GM19351 (cell line): ENCODE data around the gene RPTOR.
"Not testable (repeated sequence)": the region's sequence is repeated elsewhere in the genome, so short reads cannot be mapped to it uniquely, and the experiment has no call there.

Experiments used
- ATAC-seq: cut with Tn5 transposase; IDR thresholded peaks from one replicate; pipeline ENCODE4 v1.9.1; 2021; ENCODE audit warnings: mild to moderate bottlenecking, moderate library complexity; ENCODE audit not compliant: unreplicated experiment

Gene RPTOR

GRCh38 chr17:80804466-80804865, 259.8 kb downstream of the RPTOR start:
- ATAC-seq: no peak

GRCh38 chr17:80805032-80805751, 260.6 kb downstream of the RPTOR start:
- no peak for ATAC-seq

- no peak for ATAC-seq
Measured at GRCh38 chr17:80807014-80807413, 262.4 kb downstream of the RPTOR start.

GRCh38 chr17:80807882-80808281, 263.2 kb downstream of the RPTOR start:
- no peak for ATAC-seq

GRCh38 chr17:80811181-80812105, 266.8 kb downstream of the RPTOR start:
- ATAC-seq: no peak

GRCh38 chr17:80812362-80813088, 267.9 kb downstream of the RPTOR start:
- ATAC-seq: no peak

- ATAC-seq: no peak
Measured at GRCh38 chr17:80813318-80813717, 268.7 kb downstream of the RPTOR start.

GRCh38 chr17:80814491-80814890, 269.9 kb downstream of the RPTOR start:
- no peak for ATAC-seq

- ATAC-seq: no peak
Measured at GRCh38 chr17:80815151-80815681, 270.6 kb downstream of the RPTOR start.

- ATAC-seq: not testable (repeated sequence)
Measured at GRCh38 chr17:80815718-80816117, 271.1 kb downstream of the RPTOR start.

- ATAC-seq: no peak
Measured at GRCh38 chr17:80816241-80817103, 271.8 kb downstream of the RPTOR start.

GRCh38 chr17:80817321-80817845, 272.7 kb downstream of the RPTOR start:
- ATAC-seq: no peak

- ATAC-seq: no peak
Measured at GRCh38 chr17:80817861-80818260, 273.2 kb downstream of the RPTOR start.

GRCh38 chr17:80818871-80819270, 274.2 kb downstream of the RPTOR start:
- no peak for ATAC-seq

- no peak for ATAC-seq
Measured at GRCh38 chr17:80819422-80820164, 275.0 kb downstream of the RPTOR start.

GRCh38 chr17:80820331-80820730, 275.7 kb downstream of the RPTOR start:
- no peak for ATAC-seq

GRCh38 chr17:80821546-80821945, 276.9 kb downstream of the RPTOR start:
- no peak for ATAC-seq

- ATAC-seq: no peak
Measured at GRCh38 chr17:80822021-80822699, 277.5 kb downstream of the RPTOR start.
